Mammary epithelial cell (primary cell): ENCODE results near the gene PTPRG.

Experiments used
- EZH2 ChIP-seq: IDR thresholded peaks from 2 replicates; pipeline ENCODE4 v1.6.1; 2012; ENCODE audit warnings: low read length, inconsistent platforms, borderline replicate concordance
- TF ChIP-seq, protein P1 (sequence below), 2 donors: IDR thresholded peaks in 1 of 2; conservative IDR thresholded peaks in 1 of 2; 2 replicates each; pipeline ENCODE4 v1.5.1; 2011 to 2012; ENCODE audit warnings: inconsistent platforms in 2 of 2, low read length in 2 of 2, mild to moderate bottlenecking in 2 of 2, control low read depth in 1 of 2, low read depth in 1 of 2; ENCODE audit not compliant: insufficient read depth in 1 of 2; ENCODE audit errors: extremely low read depth in 1 of 2

DNA sequence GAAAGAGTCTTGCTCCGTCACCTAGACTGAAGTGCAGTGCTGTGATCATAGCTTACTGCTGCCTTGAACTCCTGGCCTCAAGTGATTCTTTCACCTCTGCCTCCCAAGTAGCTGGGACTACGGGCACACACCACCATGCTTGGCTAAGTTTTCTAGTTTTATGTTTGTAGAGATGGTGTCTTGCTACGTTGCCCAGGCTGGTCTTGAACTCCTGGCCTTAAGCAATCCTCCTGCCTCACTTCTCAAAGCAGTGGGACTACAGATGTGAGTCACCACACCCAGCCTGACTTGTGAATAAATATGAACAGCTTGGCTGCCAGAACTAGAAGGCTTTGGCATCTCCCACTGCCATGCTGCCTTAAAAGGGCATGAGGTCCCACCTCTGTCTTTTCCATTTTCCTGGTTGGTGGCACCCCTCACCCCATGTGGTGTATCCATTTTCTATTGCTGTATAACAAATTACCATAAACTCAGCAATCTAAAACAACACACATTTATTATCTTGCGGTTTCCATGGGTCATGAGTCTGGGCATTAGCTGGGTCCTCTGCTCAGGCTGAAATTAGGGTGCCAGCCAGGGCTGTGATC lies 44.3 kb downstream of the PTPRG start:
- TF ChIP-seq, protein P1, sequence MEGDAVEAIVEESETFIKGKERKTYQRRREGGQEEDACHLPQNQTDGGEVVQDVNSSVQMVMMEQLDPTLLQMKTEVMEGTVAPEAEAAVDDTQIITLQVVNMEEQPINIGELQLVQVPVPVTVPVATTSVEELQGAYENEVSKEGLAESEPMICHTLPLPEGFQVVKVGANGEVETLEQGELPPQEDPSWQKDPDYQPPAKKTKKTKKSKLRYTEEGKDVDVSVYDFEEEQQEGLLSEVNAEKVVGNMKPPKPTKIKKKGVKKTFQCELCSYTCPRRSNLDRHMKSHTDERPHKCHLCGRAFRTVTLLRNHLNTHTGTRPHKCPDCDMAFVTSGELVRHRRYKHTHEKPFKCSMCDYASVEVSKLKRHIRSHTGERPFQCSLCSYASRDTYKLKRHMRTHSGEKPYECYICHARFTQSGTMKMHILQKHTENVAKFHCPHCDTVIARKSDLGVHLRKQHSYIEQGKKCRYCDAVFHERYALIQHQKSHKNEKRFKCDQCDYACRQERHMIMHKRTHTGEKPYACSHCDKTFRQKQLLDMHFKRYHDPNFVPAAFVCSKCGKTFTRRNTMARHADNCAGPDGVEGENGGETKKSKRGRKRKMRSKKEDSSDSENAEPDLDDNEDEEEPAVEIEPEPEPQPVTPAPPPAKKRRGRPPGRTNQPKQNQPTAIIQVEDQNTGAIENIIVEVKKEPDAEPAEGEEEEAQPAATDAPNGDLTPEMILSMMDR (conservative IDR thresholded peaks at IDR 0.05 in 1 of 2, IDR thresholded peaks at IDR 0.05 in 1 of 2; ENCODE audit: extremely low read depth in 1 of 2, insufficient read depth in 1 of 2, low read depth in 1 of 2, low read length in 2 of 2): no peak
- TF ChIP-seq EZH2: no peak
